DOHH2 (cell line): ENCODE data around the gene EID2B.

ENCODE experiments used
- CTCF ChIP-seq: fragments of 200-600 bp; sonication (generic); IDR thresholded peaks from one replicate; pipeline ENCODE4 v1.5.1; 2014; ENCODE audit warnings: antibody characterized with exemption, mild to moderate bottlenecking, low read depth, low read length; ENCODE audit not compliant: poor library complexity, severe bottlenecking
- EZH2phosphoT487 ChIP-seq: fragments of 200-600 bp; sonication (generic); IDR thresholded peaks from 2 replicates; pipeline ENCODE4 v1.6.1; 2017; ENCODE audit warnings: borderline replicate concordance, mild to moderate bottlenecking, antibody characterized with exemption, low read length, moderate library complexity, mixed read lengths

- TF ChIP-seq CTCF (no peak), EZH2phosphoT487 (no peak)
Measured at GRCh38 chr19:39558624-39559117, 26.0 kb upstream of the EID2B start.
